ENCODE measurements around the gene BMP6. TPM values are rescaled to one million over a fixed set of nuclear protein-coding genes. Genes with fewer than 3 reads are reported as not detected.
"Not testable (repeated sequence)": the region's sequence is repeated elsewhere in the genome, so short reads cannot be mapped to it uniquely, and the experiment has no call there.

Gene BMP6
- total RNA-seq, 4 donors from 2014 or later, result 0.57 to 2.9 (median 1.1) TPM

- Histone ChIP-seq H3K9me3 (no peaks in the 10 kb centered on the region), H3K27me3 (no peaks in the 10 kb centered on the region), H3K4me1 (peaks cover 0 to 7% (median 6%) of the 10 kb centered on the region in 3 donors), H3K4me3 (no peak overlapping the region), H3K36me3 (peaks cover 20 to 100% (median 36%) of the 10 kb centered on the region in 3 donors), H3K27ac (no peak overlapping the region)
- no peak for TF ChIP-seq POLR2A (IDR thresholded peaks at IDR 0.05)
- no peak for TF ChIP-seq CTCF (IDR thresholded peaks at IDR 0.05)
- intact Hi-C loops (cut with DNase I), result no loop called here
- DNase-seq, result no peak
- WGBS, 2 donors, result 81 to 92% methylated on average over 6 of the region's 6 CpGs
Observed at GRCh38 chr6:7896465-7896987, 170.6 kb downstream of the BMP6 start.

DNA sequence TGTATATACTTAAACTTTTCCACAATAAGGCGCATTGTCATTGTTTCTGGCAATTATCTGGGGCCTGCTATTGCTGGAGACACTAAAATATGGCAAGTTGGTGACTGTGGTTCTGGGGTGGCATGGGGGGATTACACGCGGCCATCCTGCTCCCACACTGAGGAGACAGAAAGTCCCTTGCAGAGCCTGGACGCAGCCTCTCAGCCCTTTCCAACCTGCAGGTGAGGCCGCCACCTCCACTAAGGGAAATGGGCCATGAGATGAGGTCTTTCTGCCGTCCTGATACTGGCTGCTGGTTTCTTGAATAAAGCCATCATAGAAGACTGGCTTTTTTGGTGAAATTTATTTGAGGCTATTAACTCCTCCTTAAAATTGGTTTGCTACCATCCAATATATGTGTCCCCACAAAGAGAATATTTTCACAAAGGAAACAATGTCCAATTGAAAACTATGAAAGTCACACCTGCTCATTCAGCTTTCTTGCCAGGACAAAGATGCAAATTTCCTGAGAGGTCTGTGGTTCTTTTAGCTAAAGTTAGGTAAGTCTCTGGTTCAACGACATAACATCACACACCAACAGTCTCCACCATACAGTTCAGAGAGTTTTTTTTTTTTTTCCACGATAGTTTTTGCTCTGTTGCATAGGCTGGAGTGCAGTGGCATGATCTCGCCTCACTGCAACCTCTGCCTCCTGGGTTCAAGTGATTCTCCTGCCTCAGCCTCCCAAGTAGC, 171.7 kb downstream of the BMP6 start:
- Histone ChIP-seq H3K4me1 (peaks cover 6 to 18% (median 15%) of the 10 kb centered on the region in 3 donors), H3K27ac (no peak overlapping the region), H3K9me3 (no peaks in the 10 kb centered on the region), H3K27me3 (no peaks in the 10 kb centered on the region), H3K4me3 (no peak overlapping the region), H3K36me3 (peaks cover 16 to 100% (median 31%) of the 10 kb centered on the region in 3 donors)
- intact Hi-C loops (cut with DNase I), result no loop called here
- no peak for DNase-seq
- 89 to 95% methylated on average over 8 to 9 of the region's 9 CpGs for WGBS, 2 donors
- TF ChIP-seq POLR2A (IDR thresholded peaks at IDR 0.05) (no peak), CTCF (IDR thresholded peaks at IDR 0.05) (no peak)

DNA sequence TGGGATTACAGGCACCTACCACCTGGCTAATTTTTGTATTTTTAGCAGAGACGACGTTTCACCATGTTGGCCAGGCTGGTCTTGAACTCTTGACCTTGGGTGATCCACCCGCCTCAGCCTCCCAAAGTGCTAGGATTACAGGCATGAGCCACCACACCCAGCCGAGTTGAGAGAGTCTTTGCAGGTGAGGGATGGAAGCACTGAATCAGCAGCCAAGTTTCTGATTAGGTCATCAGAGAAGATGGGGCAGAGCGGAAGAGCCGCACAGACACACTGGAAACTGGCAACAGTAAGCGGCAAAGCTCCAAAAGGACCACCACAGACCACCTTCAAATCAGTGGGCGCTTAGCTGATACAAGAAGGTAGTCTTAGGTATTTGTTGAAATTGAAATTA, 172.3 kb downstream of the BMP6 start:
- Histone ChIP-seq H3K4me1 (peaks cover 7 to 21% (median 15%) of the 10 kb centered on the region in 3 donors), H3K36me3 (peaks cover 20 to 100% (median 26%) of the 10 kb centered on the region in 3 donors)
- H3K9me3 ChIP-seq; H3K27ac ChIP-seq; H3K27me3 ChIP-seq; DNase-seq; H3K4me3 ChIP-seq; intact Hi-C loops (cut with DNase I): not testable (repeated sequence)
- 80 to 84% methylated on average over 7 to 8 of the region's 8 CpGs for WGBS, 2 donors

DNA sequence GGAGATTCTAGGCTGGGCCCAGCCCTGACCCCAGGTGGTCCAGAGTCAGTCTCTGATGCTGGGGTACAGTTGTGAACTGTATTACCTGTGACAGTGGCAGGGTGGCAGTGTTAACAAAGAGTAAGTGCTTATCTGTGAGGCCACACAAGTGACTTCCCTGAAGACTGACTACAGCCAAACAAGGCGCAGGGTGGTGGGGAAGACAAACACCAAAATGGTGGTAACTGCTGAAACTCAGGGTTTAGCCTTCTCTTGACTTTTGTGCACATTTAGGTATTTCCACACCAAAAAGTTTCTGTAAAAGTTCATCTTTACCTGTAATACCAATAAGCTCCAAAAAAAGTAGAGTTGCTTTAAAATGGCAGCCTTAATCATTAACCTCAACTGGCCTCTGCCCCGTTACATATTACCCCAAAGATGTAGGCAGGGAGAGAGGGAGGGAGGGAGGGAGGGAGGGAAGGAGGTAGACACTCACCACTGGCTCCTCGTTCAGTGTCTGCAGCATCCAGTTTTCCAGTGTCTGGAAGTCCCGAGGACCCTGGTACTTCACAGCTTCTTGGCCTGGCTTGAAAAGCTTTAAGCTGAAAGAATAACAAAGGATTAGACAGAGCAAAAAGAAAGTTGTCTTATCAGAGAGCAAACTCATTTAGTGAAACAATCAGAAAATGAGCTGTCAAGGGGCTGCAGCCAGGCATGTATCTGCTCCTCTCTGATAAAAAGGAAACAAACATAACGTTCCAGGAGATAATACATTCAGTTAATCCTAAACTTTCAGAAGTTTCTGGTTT, 173.4 kb downstream of the BMP6 start:
- H3K27ac ChIP-seq, result no peak overlapping the region
- H3K4me1 ChIP-seq, result peaks cover 7 to 21% (median 15%) of the 10 kb centered on the region in 3 donors
- intact Hi-C loops (cut with DNase I), result no loop called here
- H3K36me3 ChIP-seq, result peaks cover 23 to 100% (median 25%) of the 10 kb centered on the region in 3 donors
- H3K4me3 ChIP-seq, result no peak overlapping the region
- TF ChIP-seq CTCF (IDR thresholded peaks at IDR 0.05), result peak in 1 of 6 experiments; percentile 26
- TF ChIP-seq POLR2A (IDR thresholded peaks at IDR 0.05), result no peak
- H3K9me3 ChIP-seq, result no peaks in the 10 kb centered on the region
- DNase-seq, result no peak
- H3K27me3 ChIP-seq, result no peaks in the 10 kb centered on the region
- WGBS, 2 donors, result 81% methylated on average over 5 of the region's 5 CpGs

DNA sequence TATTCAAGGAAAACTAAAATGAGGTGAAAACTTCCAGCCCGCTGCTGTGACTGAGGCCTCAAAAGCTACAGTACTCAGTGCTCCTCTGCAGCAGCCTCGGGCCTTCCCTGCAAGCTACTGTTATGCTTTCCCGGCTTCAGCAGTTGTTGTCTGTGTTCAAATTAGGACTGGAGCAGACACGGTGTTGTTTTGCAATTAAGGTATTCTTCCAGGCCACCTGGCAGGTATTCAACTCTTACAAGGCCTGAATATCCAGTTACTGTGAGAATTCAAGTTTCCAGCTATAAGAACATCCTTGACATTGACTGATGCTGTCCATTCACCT, 174.0 kb downstream of the BMP6 start:
- H3K36me3 ChIP-seq, result peaks cover 22 to 100% (median 24%) of the 10 kb centered on the region in 3 donors
- WGBS, 2 donors, result 63 to 73% methylated on average over 4 of the region's 4 CpGs
- intact Hi-C loops (cut with DNase I), result no loop called here
- no peak for DNase-seq
- no peak overlapping the region for H3K4me3 ChIP-seq
- no peak overlapping the region for H3K27ac ChIP-seq
- H3K27me3 ChIP-seq, result no peaks in the 10 kb centered on the region
- TF ChIP-seq POLR2A (IDR thresholded peaks at IDR 0.05), result no peak
- no peak for TF ChIP-seq CTCF (IDR thresholded peaks at IDR 0.05)
- H3K9me3 ChIP-seq, result no peaks in the 10 kb centered on the region
- H3K4me1 ChIP-seq, result peaks cover 7 to 26% (median 15%) of the 10 kb centered on the region in 3 donors

Measured in esophagus squamous epithelium (tissue), 5 donors.